Osteoblast (primary cell): ENCODE data around the gene PPARGC1A. TPM values are rescaled to one million over a fixed set of nuclear protein-coding genes. Genes with fewer than 3 reads are reported as not detected.

Source experiments
- DNase-seq: peaks from one replicate; pipeline ENCODE4 v3.0.0; 2011; ENCODE audit warnings: low spot score, mixed read lengths; ENCODE audit not compliant: insufficient read length; ENCODE audit errors: missing footprints
- H2AFZ ChIP-seq: 2 replicates; pipeline ENCODE4 v1.6.0; 2011; ENCODE audit warnings: mild to moderate bottlenecking, low read length
- H3K27ac ChIP-seq: 2 replicates; pipeline ENCODE4 v1.5.1; 2011; ENCODE audit warnings: mild to moderate bottlenecking, low read depth, low read length, moderate library complexity
- H3K27me3 ChIP-seq: 2 replicates; pipeline ENCODE4 v1.6.0; 2012; ENCODE audit warnings: mild to moderate bottlenecking, control low read depth, inconsistent platforms, low read length, moderate library complexity; ENCODE audit not compliant: insufficient read depth
- H3K36me3 ChIP-seq: 2 replicates; pipeline ENCODE4 v1.5.1; 2011; ENCODE audit warnings: mild to moderate bottlenecking, low read length, control low read depth, moderate library complexity; ENCODE audit not compliant: insufficient read depth
- H3K4me1 ChIP-seq: 2 replicates; pipeline ENCODE4 v1.5.1; 2011; ENCODE audit warnings: mild to moderate bottlenecking, low read length, control low read depth, moderate library complexity; ENCODE audit not compliant: insufficient read depth
- H3K4me2 ChIP-seq: 2 replicates; pipeline ENCODE4 v1.6.0; 2011; ENCODE audit warnings: mild to moderate bottlenecking, low read length; ENCODE audit not compliant: insufficient read depth
- H3K4me3 ChIP-seq: fragments of 200-600 bp; sonication (generic); 3 replicates; pipeline ENCODE4 v1.5.1; 2012; ENCODE audit warnings: mild to moderate bottlenecking, low read length, inconsistent platforms; ENCODE audit not compliant: insufficient read depth
- H3K79me2 ChIP-seq: 2 replicates; pipeline ENCODE4 v1.6.0; 2012; ENCODE audit warnings: mild to moderate bottlenecking, low read length, control low read depth, inconsistent platforms; ENCODE audit not compliant: insufficient read depth
- H3K9me3 ChIP-seq: 2 replicates; pipeline ENCODE4 v1.5.1; 2011; ENCODE audit warnings: low read depth, low read length, control low read depth
- H4K20me1 ChIP-seq: 2 replicates; pipeline ENCODE4 v1.6.0; 2012; ENCODE audit warnings: mild to moderate bottlenecking, low read length, control low read depth; ENCODE audit not compliant: insufficient read depth
- CTCF ChIP-seq: IDR thresholded peaks from 2 replicates; pipeline ENCODE4 v1.5.1; 2011; ENCODE audit warnings: mild to moderate bottlenecking, low read depth, low read length, moderate library complexity; ENCODE audit errors: extremely low read depth
- total RNA-seq: library from RNA; depleted of rRNA; stranded (reverse); fragments of >200 nt; gene quantifications from 2 replicates; pipeline ENCODE4 v1.2.3, GENCODE V29; 2012

PPARGC1A gene
- total RNA-seq, 1 donor, result 2.5 TPM

GRCh38 chr4:23788027-23788426 is 101.8 kb downstream of the PPARGC1A start:
- H3K9me3 ChIP-seq, result no peaks in the 10 kb centered on the region
- H4K20me1 ChIP-seq, result no peaks in the 10 kb centered on the region
- no peaks in the 10 kb centered on the region for H3K79me2 ChIP-seq
- no peak overlapping the region for H3K27ac ChIP-seq
- H3K36me3 ChIP-seq, result no peaks in the 10 kb centered on the region
- DNase-seq, result no peak
- H3K4me1 ChIP-seq, result no peaks in the 10 kb centered on the region
- no peak for TF ChIP-seq CTCF
- no peak overlapping the region for H3K4me2 ChIP-seq
- no peaks in the 10 kb centered on the region for H3K27me3 ChIP-seq
- H3K4me3 ChIP-seq, result no peak overlapping the region
- H2AFZ ChIP-seq, result no peak overlapping the region

- Histone ChIP-seq H3K4me3 (no peak overlapping the region), H3K27me3 (no peaks in the 10 kb centered on the region)
- DNase-seq, result no peak
Measured at GRCh38 chr4:23782778-23783437, 106.9 kb downstream of the PPARGC1A start.

GRCh38 chr4:23779839-23780238 is 110.0 kb downstream of the PPARGC1A start:
- no peaks in the 10 kb centered on the region for H4K20me1 ChIP-seq
- no peak overlapping the region for H2AFZ ChIP-seq
- H3K27me3 ChIP-seq, result no peaks in the 10 kb centered on the region
- H3K4me3 ChIP-seq, result no peak overlapping the region
- no peak overlapping the region for H3K27ac ChIP-seq
- H3K9me3 ChIP-seq, result no peaks in the 10 kb centered on the region
- H3K4me2 ChIP-seq, result no peak overlapping the region
- H3K4me1 ChIP-seq, result no peaks in the 10 kb centered on the region
- no peaks in the 10 kb centered on the region for H3K36me3 ChIP-seq
- DNase-seq, result no peak
- H3K79me2 ChIP-seq, result no peaks in the 10 kb centered on the region
- TF ChIP-seq CTCF, result no peak

More at GRCh38 chr4:23782778-23783437, 106.9 kb downstream of the PPARGC1A start:
- H4K20me1 ChIP-seq, result no peaks in the 10 kb centered on the region
- no peak overlapping the region for H3K4me2 ChIP-seq
- H3K4me1 ChIP-seq, result no peaks in the 10 kb centered on the region
- H2AFZ ChIP-seq, result no peak overlapping the region
- H3K9me3 ChIP-seq, result no peaks in the 10 kb centered on the region
- TF ChIP-seq CTCF, result no peak
- no peaks in the 10 kb centered on the region for H3K79me2 ChIP-seq
- H3K36me3 ChIP-seq, result no peaks in the 10 kb centered on the region
- H3K27ac ChIP-seq, result no peak overlapping the region

GRCh38 chr4:23779422-23779821 is 110.4 kb downstream of the PPARGC1A start:
- no peaks in the 10 kb centered on the region for H3K36me3 ChIP-seq
- no peak overlapping the region for H3K4me3 ChIP-seq
- no peak overlapping the region for H3K27ac ChIP-seq
- no peak for TF ChIP-seq CTCF
- no peaks in the 10 kb centered on the region for H3K27me3 ChIP-seq
- H2AFZ ChIP-seq, result no peak overlapping the region
- no peak overlapping the region for H3K4me2 ChIP-seq
- no peaks in the 10 kb centered on the region for H4K20me1 ChIP-seq
- no peaks in the 10 kb centered on the region for H3K79me2 ChIP-seq
- H3K4me1 ChIP-seq, result no peaks in the 10 kb centered on the region
- no peaks in the 10 kb centered on the region for H3K9me3 ChIP-seq
- no peak for DNase-seq
